ENCODE data around the gene RNF130.

Gene RNF130

DNA sequence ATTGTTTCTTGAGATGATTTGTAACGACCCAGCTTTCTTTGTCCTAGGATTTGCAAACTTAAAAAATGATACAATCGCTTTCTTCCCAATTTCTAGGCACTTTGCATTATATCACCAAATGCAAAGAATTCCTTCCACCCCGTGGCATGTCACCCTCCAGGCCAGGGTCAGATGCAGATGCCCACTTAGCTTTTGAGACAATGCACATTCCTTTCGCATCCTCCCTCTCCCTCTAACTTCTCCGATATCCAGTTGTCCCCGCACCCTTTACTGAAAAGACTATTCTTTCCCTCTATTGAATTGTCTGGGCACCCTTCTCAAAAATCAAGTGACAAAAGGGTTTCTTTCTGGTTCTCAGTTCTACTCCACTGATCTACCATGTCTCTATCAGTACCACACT is 17.3 kb downstream of the RNF130 start:
- no peak for DNase-seq (ENCODE audit: low read depth in 2 of 2)

DNA sequence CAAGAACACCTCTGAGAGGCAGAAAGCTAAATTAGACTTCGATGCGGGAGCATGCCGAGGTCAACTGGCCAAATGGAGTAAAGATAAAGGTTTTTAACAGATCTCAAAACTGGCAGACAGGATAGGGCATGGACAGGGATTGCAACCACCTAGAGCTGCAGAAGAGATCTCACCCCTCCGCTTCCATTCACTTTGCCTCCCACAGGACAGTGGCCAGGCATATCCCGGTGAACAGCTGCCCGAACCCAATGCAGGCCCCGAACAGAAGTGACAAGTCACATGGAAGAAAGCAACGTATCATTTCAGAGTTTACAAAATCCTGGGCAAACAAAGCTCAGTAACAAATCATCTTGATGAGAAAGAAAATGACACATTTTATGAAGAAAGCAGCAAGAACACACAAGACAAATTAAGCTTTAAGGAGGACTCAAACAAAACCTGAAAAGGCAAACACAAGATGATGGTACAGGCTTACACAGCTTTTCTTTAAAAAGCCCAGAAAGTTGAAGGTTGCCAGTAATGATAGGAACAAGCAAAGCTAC is 18.4 kb downstream of the RNF130 start:
- DNase-seq (ENCODE audit: low read depth in 2 of 2), result no peak

DNA sequence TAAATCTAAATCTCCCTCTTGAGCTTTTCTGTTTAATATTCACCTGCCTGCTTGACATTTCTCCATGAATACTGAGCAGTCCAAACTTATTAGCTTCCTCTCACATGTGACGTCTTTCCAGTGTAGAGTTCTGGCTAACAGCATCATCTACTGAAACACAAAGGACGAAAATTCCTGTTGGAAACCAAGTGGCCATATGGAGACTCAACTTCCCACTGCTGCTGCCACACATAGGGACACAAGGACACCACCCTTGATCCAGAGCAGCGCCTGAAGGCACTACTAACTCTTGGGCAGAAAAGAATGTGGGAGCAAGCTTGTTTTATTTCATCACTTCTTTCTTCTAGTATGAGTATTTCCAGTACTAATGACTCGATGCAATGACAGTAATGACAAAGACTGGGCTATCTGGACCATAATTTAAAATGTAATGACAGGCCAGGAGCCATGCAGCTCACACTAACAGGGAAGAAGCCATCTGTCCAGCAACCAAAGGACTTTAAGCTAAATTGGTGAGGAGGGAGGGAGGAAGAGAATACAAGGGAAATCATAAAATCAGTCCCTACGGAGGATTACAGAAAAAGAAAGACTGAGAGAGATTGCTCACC is 19.2 kb downstream of the RNF130 start:
- DNase-seq (ENCODE audit: low read depth in 2 of 2), result no peak

DNA sequence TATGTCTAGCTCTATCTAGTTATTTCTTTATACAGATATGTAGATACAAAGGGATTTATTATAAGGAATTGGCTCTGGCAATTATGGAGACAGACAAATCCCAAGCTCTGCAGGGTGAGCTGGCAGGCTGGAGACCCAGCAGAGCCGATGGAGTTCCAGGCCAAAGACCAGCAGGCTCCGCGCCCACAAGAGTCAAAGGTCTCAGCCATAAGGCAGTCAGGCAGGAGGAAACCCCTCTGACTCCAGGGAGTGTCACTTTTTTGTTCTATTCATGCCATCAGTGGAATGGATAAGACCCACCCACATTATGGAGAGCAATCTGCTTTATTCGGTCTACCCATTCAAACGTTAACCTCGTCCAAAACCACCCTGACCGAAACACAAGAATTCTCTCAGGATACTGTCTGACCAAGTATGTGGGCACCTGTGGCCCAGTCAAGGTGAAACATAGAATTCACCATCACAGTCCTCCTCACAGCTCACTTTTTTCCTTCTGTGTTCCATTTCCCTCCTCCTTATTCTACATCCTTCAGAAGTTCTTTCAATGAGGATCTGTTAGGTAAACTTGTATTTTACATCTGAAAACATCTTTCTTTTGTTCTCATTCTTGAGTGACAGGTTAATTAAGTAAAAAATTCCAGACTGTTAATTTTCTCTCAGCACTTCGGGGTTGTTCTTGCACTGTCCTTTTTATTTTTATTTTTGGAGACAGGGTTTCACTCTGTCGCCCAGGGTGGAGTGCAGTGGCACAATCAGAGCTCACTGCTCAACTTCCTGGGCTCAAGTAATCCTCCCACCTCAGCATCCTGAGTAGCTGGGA is 21.2 kb downstream of the RNF130 start:
- no peak for DNase-seq (ENCODE audit: low read depth in 2 of 2)

DNA sequence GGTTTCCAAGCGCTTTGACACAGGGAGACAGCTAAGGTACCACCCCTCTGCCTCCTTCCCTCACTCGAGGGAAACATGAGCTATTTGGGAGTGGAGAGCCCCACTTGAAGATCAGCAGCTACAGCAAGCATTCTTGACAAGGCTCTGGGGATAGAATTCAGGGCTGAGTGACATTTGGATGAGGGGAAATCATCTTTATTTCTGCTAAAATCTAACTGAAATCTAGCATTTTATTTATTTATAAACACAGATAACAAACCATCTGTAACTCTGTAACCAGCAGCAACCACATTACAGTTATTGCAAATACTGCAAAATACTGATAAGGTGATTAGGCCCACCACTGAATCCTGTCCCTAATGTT is 22.4 kb downstream of the RNF130 start:
- no peak for DNase-seq (ENCODE audit: low read depth in 2 of 2)

DNA sequence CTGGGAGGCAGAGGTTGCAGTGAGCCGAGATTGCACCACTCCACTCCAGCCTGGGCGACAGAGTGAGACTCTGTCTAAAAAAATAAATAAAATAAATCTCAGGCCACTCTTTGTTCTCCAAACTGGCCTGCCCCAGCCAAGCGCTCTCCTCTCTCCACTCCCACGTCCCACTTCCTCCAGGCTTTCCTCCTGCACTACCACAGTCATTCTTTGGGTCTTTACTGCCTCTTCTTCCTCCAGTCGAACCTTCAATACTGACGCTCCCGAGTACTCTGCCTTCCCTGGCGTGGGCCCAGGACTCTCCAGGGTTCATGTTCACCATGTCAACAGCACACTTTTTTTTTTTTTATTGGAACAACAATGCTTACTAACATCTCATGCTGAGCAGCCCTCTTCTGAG is 23.9 kb downstream of the RNF130 start:
- DNase-seq (ENCODE audit: low read depth in 2 of 2), result no peak

DNA sequence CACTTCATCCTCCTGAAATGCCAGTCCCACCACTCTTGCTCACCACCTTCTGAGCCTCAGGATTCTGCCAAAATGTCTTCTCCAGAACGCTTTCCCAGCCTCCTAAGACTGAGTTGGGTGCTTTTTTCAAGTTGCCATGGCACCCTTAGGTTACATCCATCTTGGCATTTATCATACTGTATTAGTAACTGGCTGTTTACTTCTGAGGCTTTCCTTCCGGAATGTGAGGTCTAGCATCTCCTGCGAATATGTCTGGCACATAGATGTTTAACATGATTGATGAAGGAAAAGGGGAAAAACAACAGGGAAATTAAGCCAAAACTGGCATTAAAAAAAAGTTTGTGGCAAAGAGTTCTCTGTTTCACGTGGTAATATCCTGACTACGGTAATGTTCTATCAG is 24.9 kb downstream of the RNF130 start:
- no peak for DNase-seq (ENCODE audit: low read depth in 2 of 2)

DNA sequence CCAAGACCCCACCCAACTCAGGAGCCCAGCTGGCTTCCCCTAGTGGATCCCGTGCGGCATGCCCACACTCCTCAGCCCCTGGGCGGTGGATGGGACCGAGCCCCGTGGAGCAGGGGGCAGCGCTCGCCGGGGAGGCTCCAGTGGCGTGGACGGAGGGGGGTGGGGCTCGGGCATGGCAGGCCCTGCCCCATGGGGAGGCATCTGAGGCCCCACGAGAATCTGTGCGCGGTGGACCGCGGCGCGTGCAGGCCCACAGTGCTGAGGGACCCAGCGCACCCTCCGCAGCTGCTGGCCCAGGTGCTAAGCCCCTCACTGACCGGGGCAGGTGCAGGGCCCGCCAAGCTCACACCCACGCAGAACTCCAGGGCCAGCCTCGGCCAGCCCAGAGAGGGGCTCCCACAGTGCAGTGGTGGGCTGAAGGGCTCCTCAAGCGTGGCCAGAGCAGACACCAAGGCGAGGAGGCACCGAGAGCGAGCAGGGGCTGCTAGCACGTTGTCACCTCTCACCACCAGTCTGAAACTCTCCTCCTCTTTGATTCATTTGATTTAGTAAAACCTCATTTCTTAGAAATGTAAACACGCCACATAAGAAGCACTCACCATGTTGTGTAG is 25.6 kb downstream of the RNF130 start:
- DNase-seq (ENCODE audit: low read depth in 2 of 2), result no peak

DNA sequence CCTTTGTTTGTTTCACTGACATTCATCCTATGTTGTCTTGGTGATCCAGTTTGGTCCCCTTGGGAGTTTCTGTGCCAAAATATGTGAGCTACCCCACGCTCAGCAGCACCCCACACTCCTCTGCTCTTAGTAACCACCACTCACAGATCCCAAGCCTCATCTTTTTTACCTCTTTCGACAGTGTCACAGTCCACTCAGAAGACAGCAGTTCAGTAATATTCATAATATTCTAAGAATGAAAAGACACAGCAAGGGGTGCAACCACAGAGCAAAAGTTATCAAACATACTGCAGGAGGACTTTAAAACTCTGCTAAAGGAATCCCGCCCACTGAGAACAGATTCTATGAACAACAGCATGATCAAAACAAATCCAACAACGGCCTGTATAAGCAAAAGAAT is 28.2 kb downstream of the RNF130 start:
- no peak for DNase-seq (ENCODE audit: low read depth in 2 of 2)

DNA sequence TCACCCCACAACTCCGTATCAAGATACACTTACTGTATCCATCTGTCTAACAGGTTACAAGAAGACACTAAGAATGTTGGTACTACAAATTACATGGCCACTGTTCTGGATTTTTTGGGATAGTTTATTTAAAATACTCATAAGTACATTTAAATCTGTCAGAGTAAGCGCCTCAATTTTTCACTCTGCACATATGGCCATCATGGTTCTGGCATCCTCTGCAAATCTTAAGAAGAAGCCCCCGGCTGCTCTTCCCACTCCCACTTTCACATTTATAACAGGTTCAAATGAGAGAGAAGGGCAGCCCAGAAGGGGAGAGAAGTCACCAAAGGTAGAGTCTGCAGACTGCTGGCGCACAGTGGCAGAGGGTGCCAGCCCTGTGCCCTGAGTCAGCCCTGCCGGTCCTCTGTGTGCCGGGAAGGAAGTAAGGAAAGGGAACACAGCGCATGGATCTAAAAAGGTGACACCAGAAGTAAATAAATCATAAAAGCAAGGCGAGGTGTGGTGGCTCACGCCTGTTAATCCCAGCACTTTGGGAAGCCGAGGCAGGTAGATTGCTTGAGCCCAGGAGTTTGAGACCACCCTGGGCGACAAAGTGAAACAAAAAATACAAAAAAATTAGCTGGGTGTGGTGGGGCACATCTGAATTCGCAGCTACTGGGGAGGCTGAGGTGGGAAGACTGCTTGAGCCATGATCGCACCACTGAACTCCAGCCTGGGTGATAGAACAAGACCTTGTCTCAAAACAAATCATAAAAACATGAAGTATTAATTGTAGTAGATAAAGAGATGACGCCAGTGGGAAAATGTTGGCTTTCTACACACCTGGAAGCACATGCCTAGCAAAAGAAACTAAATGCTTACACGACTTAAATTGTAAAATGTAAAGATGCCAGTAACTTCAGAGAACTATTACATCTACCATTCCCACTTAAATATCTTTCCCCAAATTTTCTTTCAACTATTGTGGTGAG is 30.0 kb downstream of the RNF130 start:
- DNase-seq (ENCODE audit: low read depth in 2 of 2), result no peak

DNA sequence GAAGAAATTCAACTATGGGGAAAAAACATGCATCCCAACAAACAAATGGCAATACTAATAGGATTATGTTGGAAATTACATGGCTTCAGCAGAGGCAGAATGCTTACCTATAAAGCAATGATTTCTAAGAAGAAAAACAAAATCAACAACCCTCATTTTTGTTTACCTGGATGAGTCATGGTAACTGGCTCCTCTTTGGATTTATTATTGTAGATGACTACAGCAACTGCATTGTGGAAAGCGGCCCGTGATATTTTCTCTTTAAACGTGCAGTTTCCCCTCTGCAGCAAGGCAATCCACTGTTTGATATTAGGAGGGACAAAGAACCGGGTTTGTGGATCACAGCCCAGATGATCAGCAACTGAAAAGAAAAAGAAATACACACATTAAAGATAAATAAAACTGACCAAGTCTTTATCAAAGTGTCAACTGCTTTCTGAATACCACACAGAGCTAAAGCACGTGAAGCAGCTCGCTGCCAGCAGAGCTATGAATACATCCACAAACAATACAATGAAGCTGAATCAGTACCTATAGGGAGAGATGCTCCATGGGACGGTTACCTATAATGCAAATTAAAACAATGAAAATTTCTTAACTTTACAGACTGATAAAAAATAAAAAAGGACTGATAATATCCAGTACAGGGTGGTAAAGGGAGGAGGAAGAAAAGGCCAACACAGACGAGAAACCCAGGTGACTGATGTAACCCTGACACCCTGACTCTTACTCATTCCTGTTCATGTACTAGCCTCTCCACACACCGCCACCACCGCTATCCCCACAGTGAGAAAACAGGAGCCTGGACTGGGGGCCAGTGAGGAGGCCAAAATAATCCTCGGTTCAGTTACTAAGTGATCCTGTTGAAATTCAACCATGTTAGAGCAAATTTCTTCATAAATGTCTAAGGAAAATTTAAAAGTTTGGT is 31.0 kb downstream of the RNF130 start:
- no peak for DNase-seq (ENCODE audit: low read depth in 2 of 2)

DNA sequence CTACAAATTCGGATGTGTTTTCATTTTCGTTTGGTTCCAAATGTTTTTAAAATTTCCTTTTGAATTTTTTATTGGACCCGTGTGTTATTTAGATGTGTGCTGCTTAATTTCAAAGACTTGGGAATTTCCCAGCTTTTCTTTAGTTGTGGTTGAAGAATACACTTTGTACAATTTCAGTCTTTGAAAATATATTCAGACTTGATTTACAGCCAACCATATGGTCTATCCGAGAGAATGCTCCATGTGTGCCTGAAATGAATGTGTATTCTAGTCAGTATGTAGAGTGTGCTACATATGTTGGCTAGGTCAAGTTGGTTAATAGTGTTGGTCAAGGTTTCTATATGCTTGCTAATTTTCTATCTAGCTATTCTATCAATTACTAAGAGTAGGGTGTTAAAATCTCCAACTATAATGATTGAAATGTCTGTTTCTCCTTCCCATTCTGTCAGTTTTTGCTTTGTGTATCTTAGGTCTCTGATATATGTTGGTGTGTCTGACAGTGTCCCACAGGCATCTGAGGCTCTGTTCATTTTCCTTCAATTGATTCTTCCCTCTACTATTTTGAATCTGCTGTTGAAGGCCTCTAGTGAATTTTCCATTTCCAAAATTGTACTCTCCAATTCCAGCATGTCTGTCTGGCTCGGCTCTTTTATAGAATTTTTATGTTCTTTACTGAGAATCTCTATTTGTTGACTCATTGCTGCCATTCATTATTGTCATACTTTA is 36.2 kb downstream of the RNF130 start:
- no peak for DNase-seq (ENCODE audit: low read depth in 2 of 2)

DNA sequence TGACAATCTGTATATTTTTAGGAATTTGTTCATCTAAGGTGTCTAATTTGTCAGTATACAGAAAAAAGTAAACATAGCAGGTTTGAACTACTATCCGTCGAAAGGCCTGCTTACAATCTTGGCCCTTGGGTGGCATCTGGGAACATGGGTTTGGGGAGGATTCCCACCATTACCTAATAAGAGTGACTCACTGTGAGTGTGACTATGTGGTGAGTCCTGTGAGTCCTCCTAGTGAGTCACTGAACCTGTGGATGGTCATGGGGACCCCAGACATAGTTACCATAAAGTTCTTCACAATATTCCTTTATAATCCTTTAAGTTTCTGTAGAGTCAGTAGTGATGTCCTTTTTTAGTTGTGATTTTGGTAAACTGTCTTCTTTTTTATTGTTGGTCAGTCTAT is 37.0 kb downstream of the RNF130 start:
- no peak for DNase-seq (ENCODE audit: low read depth in 2 of 2)

DNA sequence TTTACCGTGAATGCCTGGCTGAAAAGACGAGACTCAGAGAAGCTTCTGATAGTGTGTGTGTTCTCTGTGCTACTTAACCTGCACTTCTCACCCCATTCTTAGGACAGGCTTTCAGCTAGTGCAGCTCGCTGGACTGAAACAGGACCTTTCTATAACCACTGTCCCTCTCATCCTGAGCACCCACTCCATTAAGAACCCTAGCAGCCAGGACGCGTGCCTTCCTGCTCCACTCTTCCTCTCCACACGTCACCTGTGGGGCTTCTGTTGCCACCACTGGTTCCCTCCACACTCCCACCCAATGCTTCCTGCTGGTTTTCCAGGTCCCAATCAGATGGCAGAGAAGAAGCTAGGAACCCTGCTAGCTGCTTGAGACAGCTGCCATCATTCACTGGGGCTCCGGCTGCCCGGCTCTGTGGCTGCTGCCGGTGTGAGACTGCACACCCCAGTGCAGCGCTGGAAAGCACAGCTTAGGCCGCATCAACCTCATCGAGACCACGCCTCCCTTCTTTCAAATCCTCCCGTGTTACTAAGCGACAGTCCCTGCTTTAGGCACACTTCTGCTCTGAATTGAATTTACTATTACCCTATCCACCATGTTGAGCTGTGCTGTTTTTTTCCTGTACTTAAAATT is 44.0 kb downstream of the RNF130 start:
- no peak for DNase-seq (ENCODE audit: low read depth in 2 of 2)

DNA sequence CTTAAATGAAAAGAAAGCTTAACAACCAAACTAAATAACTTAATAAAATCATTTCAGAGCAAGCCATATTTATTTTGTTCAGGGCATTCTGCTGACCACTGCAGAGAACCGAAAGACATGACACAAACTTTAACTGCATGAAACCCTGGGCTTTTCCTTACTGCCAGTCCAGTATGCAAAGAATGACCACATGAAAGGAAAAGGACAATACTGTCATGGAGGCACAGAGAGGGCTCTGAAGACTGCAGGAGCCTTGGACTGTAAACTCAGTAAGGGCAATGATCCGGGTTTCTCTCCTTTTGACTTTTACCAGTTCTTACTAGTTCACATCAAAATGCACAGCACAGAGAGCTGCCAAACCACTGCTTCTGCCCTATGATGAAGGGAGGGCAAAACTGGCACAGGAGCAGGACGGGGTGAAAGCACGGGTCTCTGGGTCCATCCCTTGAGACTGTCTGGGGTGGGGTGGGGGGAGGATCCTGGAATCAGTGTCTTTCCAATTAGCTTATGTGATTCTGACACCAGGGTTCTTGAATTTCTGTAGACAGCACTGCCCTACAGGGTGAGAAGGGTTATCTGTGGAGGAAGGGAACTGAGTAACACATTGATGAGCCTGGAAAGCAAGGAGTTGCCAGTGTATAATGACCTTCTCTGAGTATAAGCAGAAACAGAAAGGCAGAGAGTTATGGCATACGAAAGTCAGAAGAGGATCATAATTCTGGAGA is 44.7 kb downstream of the RNF130 start:
- DNase-seq (ENCODE audit: low read depth in 2 of 2), result no peak

DNA sequence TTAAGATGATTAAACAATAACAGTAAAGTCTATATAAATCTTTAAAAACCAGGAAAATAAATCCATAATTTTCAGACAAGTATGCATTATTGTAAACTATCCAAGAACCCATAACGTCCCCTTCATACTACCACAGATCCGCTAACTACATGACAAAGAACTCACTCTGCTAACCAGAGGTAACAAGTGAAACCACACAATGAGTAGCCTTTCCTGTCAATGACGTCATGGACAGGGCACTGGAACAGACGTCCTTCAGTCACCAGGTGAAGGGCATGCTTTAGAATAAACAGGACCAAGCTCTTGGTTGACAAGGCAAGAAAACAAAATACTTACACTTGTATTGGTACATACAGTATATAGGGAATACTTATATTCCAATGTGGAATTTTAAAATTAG is 45.2 kb downstream of the RNF130 start:
- DNase-seq (ENCODE audit: low read depth in 2 of 2), result no peak

DNA sequence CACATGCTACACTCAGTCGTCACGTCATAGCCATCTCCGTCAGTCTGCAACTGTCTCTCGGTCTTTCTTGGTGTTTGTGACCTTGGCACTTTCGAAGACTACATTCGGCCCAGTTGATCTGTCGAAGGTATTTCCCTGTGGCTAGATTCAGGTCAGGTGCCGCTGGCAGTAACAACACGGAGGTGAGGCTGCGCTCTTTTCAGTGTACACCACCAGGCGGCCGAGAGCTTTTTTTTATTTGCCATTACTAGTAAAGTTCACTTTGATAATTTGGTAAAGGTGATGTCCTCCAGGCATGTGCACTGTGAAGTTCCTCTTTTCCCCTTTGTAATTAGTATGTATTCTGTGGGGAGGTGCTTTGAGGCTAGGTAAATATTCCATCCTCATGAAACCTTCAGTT is 49.7 kb downstream of the RNF130 start:
- no peak for DNase-seq (ENCODE audit: low read depth in 2 of 2)

DNA sequence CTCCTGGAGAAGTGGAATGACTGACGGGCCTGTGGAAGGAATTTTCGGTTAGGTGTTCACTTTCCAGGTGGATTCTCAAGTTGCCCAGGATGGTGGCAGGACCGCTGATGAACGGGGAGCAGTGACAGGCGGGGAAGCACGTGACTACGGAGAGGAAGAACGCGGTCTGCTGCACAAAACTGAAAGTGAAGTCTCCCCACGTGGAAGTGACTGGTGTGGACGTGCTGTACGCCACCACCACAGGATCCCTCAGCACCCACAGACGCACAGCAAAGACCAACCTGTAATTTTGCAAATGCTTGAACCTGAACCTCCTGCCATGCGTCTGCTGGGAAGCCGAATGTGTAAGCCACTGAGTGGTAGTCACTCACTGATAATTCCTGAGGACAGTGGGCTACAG is 51.4 kb downstream of the RNF130 start:
- no peak for DNase-seq (ENCODE audit: low read depth in 2 of 2)

Measured in stimulated activated CD8-positive, alpha-beta memory T cell treated with anti-CD3 and anti-CD28 coated beads, Interleukin-2, amount 100 ng/mL, for 1 hour (primary cell).